GM18870 (cell line): ENCODE results near the gene VRTN.

ENCODE experiments used
- ATAC-seq: cut with Tn5 transposase; IDR thresholded peaks from one replicate; pipeline ENCODE4 v1.9.1; 2021; ENCODE audit warnings: moderate library complexity; ENCODE audit not compliant: unreplicated experiment

VRTN gene

DNA sequence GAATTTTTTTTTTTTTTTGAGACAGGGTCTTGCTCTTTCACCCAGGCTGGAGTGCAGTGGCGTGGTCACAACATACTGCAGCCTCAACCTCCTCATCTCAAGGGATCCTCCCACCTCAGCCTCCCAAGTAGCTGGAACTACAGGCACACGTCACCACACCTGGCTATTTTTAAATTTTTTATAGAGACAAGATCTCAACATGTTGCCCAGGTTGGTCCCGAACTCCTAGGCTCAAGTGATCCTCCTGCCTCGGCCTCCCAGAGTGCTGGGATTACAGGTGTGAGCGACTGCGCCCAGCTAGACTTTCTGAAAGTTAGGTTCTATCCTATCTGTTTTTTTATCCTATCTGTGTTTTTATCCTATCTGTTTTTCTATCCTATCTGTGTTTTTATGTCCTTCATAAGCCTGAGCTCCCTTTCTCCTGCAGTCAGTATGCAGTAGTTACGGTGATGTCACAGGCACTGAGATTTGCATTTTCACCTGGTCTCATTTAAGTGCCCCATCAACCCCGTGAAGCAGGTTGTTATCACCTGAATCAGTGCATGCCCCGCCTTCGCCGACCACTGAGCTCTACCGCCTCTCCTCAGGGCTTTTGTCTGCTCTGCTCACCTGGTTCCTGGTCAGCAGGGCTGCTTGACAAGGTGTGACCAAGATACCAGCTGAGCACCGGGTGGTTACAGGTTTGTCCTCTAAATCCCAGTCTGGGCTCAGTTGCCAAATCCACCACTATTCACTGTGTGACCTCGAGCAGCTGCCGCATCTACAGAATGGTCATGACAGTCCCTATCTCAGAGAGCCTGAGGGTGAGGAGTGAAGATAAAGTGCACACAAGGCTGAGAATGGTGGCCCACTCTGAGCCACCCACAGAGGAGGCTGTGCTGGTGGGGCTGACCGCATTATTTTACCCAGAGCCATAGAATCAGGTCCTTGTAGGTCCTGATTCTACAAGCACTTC lies 44.6 kb downstream of the VRTN start:
- ATAC-seq = no peak

DNA sequence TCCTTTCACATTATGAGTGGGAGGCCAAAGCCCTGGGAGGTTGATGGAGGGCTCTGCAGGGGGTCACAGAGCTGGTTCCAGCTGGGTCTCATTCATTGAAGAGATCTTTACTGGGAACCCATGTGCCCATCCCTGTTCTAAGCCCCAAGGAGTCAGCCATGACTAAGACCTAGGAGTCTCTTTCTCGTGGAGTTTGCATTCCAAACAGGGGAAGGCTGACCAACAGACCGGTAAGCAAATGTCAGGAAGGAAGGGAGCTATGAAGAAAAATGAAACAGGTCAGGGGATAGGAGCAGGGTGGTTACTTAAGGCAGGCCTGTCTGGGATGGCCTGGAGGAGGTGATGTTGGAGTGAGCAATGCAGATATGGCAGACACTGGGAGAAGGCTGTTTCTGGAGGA lies 46.3 kb downstream of the VRTN start:
- ATAC-seq = no peak

DNA sequence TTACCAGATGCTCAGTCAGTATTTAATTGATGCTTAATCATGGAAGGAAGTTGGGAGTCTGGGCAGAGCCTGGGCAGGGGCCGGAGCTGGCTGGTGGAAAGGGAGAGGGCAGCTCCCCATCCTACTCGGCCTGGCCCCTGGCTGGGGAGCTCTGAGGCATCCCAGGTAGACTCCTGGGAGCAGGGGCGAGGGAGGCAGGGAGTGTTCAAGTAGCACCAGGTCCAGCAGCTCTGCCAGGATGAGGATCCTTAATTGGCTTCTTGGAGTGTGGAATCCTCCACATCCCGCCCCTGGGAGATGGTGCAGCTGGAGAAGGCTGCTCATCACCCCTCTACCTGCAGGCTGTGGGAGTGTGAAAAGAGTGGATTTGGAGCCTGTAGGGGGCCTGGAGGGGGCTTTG lies 46.8 kb downstream of the VRTN start:
- ATAC-seq = no peak

GRCh38 chr14:74400031-74400685 lies 51.9 kb downstream of the VRTN start:
- no peak for ATAC-seq

GRCh38 chr14:74400919-74401503 lies 52.7 kb downstream of the VRTN start:
- no peak for ATAC-seq

- peak; percentile 56 for ATAC-seq
These were observed 53.4 kb downstream of the VRTN start for GRCh38 chr14:74401504-74402241.

DNA sequence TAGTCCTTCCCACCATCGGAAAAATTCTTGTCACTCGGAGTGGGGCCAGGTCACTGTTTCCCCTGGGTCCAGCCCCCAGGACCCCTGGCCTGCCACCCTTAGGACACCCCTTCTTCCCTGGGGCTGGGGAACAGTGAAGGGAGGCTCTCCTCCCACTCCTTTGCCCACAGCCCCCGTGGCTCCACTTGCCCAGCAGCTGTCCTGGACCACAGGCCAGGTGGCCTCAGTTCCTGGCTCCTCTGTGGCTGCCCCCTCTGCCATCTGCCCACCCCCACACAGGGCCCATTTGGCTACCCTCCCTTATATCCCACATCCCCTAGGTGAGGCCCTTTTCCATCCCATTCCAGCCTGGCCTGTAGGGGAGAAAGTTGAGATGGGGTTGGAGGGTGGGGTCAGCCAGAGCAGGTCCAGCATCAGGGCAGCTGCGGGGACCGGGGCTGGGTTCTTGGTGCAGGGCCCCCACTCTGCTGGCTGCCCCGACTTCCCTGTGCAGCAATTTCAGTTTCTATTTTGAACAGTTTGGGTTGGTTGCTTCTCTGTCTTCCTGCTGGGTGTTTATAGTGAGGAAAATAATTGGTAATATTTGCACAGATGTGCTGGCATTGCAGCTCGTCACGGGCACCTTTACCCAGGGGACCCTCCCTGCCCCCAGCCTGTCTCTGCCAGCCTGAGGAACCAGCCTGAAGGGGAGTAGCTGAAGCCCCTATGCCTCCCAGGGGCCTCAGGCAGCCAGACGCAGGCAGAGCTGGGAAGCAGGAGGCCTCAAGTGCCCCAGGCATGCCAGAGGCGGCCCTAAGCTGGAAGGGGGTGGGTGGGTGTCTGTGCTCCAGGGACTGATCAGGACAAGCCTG lies 54.4 kb downstream of the VRTN start:
- no peak for ATAC-seq

GRCh38 chr14:74403619-74404417 lies 55.5 kb downstream of the VRTN start:
- ATAC-seq = no peak

DNA sequence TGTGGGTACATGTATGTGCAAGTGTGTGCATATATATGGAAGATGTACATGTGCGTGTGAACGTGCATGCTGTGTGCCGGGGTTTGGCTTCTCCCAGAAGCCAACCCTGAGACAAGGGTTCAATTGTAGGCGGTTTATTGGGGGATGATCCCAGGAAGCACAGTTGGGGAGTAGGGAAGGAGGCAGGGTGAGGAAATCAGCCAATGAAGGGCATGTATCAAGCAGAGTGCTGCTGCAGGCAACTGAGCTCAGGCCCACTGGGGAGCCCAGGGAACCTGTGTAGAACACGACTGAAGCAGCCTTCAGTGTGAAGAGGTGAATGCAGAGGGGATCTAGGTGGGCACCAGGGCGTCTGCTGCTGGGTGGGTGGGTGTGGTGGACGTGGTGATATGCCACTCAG lies 56.2 kb downstream of the VRTN start:
- ATAC-seq = no peak

DNA sequence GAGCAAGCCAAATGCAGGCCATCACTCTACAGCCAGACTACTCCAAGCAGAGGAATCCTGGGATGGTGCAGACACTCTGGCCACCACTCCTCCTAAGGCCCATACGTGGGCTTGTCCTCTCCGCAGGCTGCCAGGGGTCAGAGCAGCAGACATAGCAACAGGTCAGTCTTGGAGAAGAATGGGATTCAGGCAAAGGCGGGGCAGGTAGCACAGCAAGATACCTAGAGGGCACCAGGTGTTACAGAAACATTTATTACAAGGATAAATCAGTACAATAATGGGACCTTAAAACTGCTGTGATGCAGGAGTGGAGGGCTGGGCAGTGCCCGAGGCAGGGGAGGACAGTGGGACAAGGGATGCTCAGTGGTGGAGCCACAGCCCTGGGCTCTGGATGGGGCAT lies 57.4 kb downstream of the VRTN start:
- no peak for ATAC-seq

DNA sequence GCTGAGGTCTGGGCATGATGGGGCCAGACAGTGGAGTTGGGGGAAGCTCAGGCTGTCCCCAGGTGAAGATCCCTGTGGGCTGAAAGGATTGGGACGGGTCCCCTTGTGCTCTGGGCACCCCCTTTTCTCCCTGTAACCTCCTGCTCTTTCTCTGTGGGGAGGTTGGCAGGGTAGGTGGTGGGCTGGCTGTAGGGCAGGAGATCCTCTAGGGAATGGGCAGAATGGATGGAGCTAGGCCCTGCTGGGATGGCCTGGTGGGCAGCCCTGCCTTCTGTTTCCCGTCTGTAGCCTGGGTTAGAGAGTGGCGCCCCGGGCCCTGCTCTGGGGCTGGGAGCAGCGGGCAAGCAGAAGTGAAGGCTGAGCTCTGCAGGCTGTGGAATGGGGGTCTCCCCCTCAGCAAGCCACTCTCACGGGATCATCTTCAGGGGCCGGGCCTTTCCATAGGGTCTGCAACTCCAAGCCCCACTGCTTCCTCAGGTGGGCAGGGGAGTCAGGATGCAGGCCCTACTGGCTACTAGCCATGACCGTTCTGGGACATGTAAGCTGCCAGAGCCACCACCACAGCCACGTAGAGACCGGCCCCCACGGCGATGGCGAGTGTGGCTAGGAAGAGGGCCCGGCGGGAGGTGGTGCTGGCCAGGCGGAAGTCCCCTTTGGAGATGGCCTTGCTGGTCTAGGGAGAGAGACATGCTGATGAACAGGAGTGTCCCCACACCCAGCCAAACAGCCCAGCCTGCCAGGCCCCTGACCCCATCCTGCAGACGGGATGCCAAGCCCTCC lies 58.9 kb downstream of the VRTN start:
- no peak for ATAC-seq

DNA sequence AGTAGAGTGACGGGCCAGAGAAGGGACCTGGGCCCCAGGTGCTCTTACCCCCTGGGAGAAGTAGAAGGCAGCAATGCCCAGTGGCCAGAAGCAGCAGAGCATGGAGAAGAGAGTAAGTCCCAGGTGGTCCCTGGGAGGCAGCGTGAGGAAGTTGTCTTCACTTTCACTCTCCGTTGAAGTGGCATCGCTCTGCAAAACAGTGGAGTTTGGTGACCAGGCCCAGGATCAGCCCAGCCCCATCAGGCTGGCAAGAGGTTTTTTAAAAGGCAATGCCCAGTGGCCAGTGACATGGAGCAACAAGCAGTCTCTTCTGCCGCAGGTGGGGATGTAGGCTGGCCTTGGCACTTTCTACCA lies 59.5 kb downstream of the VRTN start:
- ATAC-seq = no peak

- no peak for ATAC-seq
These were observed 60.6 kb downstream of the VRTN start for GRCh38 chr14:74408870-74409269.

DNA sequence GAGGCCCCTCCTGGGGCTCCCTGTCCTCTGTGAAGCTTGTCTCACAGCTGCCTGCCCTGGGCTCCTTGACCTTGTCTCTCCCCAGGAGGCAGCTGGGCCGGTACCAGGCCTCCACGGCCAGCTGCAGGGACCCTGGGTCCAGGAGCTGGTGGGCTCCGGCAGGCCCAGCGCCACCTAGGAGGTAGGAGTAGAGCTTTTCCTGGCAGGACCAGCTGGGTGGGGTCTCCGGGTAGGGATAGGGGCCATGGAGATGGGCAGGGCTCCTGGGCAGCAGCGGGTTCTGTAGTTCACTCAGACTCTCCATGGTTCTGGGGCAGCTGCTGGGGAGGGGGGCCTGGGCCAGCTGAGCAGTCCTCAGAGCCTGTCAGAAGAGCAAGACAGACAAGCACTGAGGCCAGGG lies 61.2 kb downstream of the VRTN start:
- no peak for ATAC-seq
